IMR-90 (cell line): ENCODE measurements around the gene RIMBP2. TPM values are rescaled to one million over a fixed set of nuclear protein-coding genes. Genes with fewer than 3 reads are reported as not detected.
A peak's percentile ranks its signal among the peaks of the same experiment; 100 is the strongest.

Experiments
- ATAC-seq: fragments of 200-7000 bp; cut with Tn5 transposase; 2 replicates; pipeline ENCODE4 v1.9.1; 2020; ENCODE audit warnings: low read depth, mild to moderate bottlenecking, moderate library complexity
- BruUV-seq: library from RNA; stranded (reverse); fragments of 400-500 nt; replicated peaks from 2 replicates; lab custom pipeline; 2021; lab: Mats Ljungman, UMichigan
- CTCF ChIA-PET: fragments of 300-600 bp; formaldehyde crosslinking; extraction: SDS; loops from one replicate; lab custom pipeline; 2021; ENCODE audit warnings: antibody characterized with exemption; lab: Yijun Ruan, JAX
- POLR2A ChIA-PET: fragments of 300-600 bp; sonication (Branson Sonifier 250); formaldehyde crosslinking; loops from one replicate; lab custom pipeline; 2022; ENCODE audit warnings: antibody characterized with exemption; ENCODE audit not compliant: unreplicated experiment; lab: Charles Lee
- DNase-seq: peaks from one replicate; pipeline ENCODE4 v3.0.0; 2013
- H2AFZ ChIP-seq: replicated peaks from 2 replicates; pipeline ENCODE3; 2013; ENCODE audit warnings: low read length, mild to moderate bottlenecking; ENCODE audit not compliant: poor library complexity
- H2AK5ac ChIP-seq: 2 replicates; pipeline ENCODE4 v1.6.1; 2013; ENCODE audit warnings: low read depth, low read length, inconsistent platforms
- H2AK9ac ChIP-seq: replicated peaks from 2 replicates; pipeline ENCODE3; 2013; ENCODE audit warnings: mild to moderate bottlenecking, low read depth, low read length, moderate library complexity; ENCODE audit not compliant: poor library complexity
- H2BK120ac ChIP-seq: 2 replicates; pipeline ENCODE4 v1.6.1; 2013; ENCODE audit warnings: low read depth, low read length, inconsistent platforms
- H2BK15ac ChIP-seq: 3 replicates; pipeline ENCODE4 v1.6.1; 2013; ENCODE audit warnings: low read depth, low read length, inconsistent platforms
- H2BK20ac ChIP-seq: 2 replicates; pipeline ENCODE4 v1.6.1; 2013; ENCODE audit warnings: low read depth, mild to moderate bottlenecking, inconsistent platforms, low read length, moderate library complexity
- H2BK5ac ChIP-seq: 2 replicates; pipeline ENCODE4 v1.6.1; 2013; ENCODE audit warnings: mild to moderate bottlenecking, low read depth, low read length, inconsistent platforms; ENCODE audit not compliant: poor library complexity, severe bottlenecking
- H3K14ac ChIP-seq: replicated peaks from 2 replicates; pipeline ENCODE4 v1.6.1; 2013; ENCODE audit warnings: low read depth, low read length, inconsistent platforms
- H3K18ac ChIP-seq: 2 replicates; pipeline ENCODE4 v1.6.1; 2013; ENCODE audit warnings: low read depth, low read length, control low read depth
- H3K23ac ChIP-seq: 2 replicates; pipeline ENCODE4 v1.6.1; 2013; ENCODE audit warnings: low read depth, low read length, inconsistent platforms
- H3K27ac ChIP-seq: 2 replicates; pipeline ENCODE4 v1.5.1; 2013; ENCODE audit warnings: mild to moderate bottlenecking, control low read depth, low read length; ENCODE audit not compliant: insufficient read depth
- H3K27me3 ChIP-seq: 2 replicates; pipeline ENCODE4 v1.6.1; 2013; ENCODE audit warnings: low read length; ENCODE audit not compliant: control insufficient read depth, insufficient read depth
- H3K36me3 ChIP-seq: 2 replicates; pipeline ENCODE4 v1.6.1; 2013; ENCODE audit warnings: low read length, mixed read lengths; ENCODE audit not compliant: control insufficient read depth, insufficient read depth
- H3K4ac ChIP-seq: 2 replicates; pipeline ENCODE4 v1.6.1; 2013; ENCODE audit warnings: low read depth, low read length, inconsistent platforms
- H3K4me1 ChIP-seq: 2 replicates; pipeline ENCODE4 v1.6.1; 2013; ENCODE audit warnings: low read length, mixed read lengths; ENCODE audit not compliant: control insufficient read depth, insufficient read depth
- H3K4me2 ChIP-seq: 2 replicates; pipeline ENCODE4 v1.6.1; 2013; ENCODE audit warnings: low read depth, mild to moderate bottlenecking, control low read depth, low read length, moderate library complexity
- H3K4me3 ChIP-seq: 2 replicates; pipeline ENCODE4 v1.5.1; 2013; ENCODE audit warnings: low read depth, mild to moderate bottlenecking, control low read depth, low read length, moderate library complexity; ENCODE audit not compliant: insufficient read depth
- H3K56ac ChIP-seq: 2 replicates; pipeline ENCODE4 v1.6.1; 2013; ENCODE audit warnings: low read length, inconsistent platforms; ENCODE audit not compliant: insufficient read depth; ENCODE audit errors: extremely low read depth
- H3K79me1 ChIP-seq, 2 experiments: 2 replicates each; pipeline ENCODE4 v1.6.1; 2013; ENCODE audit warnings: low read length in 2 of 2, inconsistent platforms in 1 of 2, low read depth in 1 of 2
- H3K9ac ChIP-seq: 2 replicates; pipeline ENCODE4 v1.6.1; 2013; ENCODE audit warnings: low read depth, low read length, control low read depth
- H3K9me1 ChIP-seq: 2 replicates; pipeline ENCODE4 v1.6.1; 2013; ENCODE audit warnings: low read length, inconsistent platforms; ENCODE audit not compliant: insufficient read depth
- H3K9me3 ChIP-seq: 2 replicates; pipeline ENCODE4 v1.6.1; 2013; ENCODE audit warnings: low read length; ENCODE audit not compliant: control insufficient read depth, insufficient read depth
- H4K20me1 ChIP-seq: 2 replicates; pipeline ENCODE4 v1.6.1; 2013; ENCODE audit warnings: low read length, inconsistent platforms; ENCODE audit not compliant: insufficient read depth
- H4K5ac ChIP-seq: 2 replicates; pipeline ENCODE4 v1.6.1; 2013; ENCODE audit warnings: mild to moderate bottlenecking, low read depth, low read length, control low read depth
- H4K8ac ChIP-seq, 2 experiments: 2 replicates each; pipeline ENCODE4 v1.6.1; 2013; ENCODE audit warnings: low read depth in 2 of 2, low read length in 2 of 2, control low read depth in 1 of 2, inconsistent platforms in 1 of 2
- H4K91ac ChIP-seq: 2 replicates; pipeline ENCODE4 v1.6.1; 2013; ENCODE audit warnings: low read depth, low read length, inconsistent platforms; ENCODE audit not compliant: insufficient read depth
- RCOR1 ChIP-seq: IDR thresholded peaks from 2 replicates; pipeline ENCODE4 v1.6.1; 2012; ENCODE audit warnings: mild to moderate bottlenecking, low read length, improper control_type of control experiment; ENCODE audit not compliant: insufficient replicate concordance
- WGBS, 2 experiments: methylation state at CpG; one replicate each; pipeline versions ENCODE4 v1.1.5 to v1.1.7; 2013; ENCODE audit warnings: missing lambda C conversion rate in 2 of 2; ENCODE audit not compliant: insufficient read length in 1 of 2; ENCODE audit errors: extremely low coverage in 2 of 2; 5-methylcytosine and 5-hydroxymethylcytosine counted together
- dilution Hi-C: fragments of 300-500 bp; cut with HindIII; formaldehyde crosslinking; loops from one replicate; pipeline ENCODE4 v1.14.3; 2018; ENCODE audit warnings: low sequenced_read_pairs; ENCODE audit not compliant: unreplicated experiment
- in situ Hi-C: fragments of 300-500 bp; cut with MboI; formaldehyde crosslinking; loops from 3 replicates; pipeline ENCODE4 v1.14.3; 2019; ENCODE audit warnings: low sequenced_read_pairs, inconsistent platforms, mixed read lengths
- intact Hi-C: fragments of 100-400 bp; cut with micrococcal nuclease; formaldehyde crosslinking; loops from 2 replicates; pipeline ENCODE4 v1.10.0; 2022
- polyA plus RNA-seq, 3 experiments: library from polyadenylated mRNA; depleted of rRNA; stranded (reverse); fragments of >200 nt; gene quantifications; 2 replicates each; pipeline ENCODE4 v1.2.3, GENCODE V29; 2012; ENCODE audit warnings: low replicate concordance in 1 of 3
- total RNA-seq: library from RNA; depleted of rRNA; stranded (reverse); fragments of >200 nt; gene quantifications from 2 replicates; pipeline ENCODE4 v1.2.3, GENCODE V29; 2012

RIMBP2 gene
- total and polyA plus RNA-seq, 2 of the 4 experiments (the other 2 are of a cell fraction) = not detected

DNA sequence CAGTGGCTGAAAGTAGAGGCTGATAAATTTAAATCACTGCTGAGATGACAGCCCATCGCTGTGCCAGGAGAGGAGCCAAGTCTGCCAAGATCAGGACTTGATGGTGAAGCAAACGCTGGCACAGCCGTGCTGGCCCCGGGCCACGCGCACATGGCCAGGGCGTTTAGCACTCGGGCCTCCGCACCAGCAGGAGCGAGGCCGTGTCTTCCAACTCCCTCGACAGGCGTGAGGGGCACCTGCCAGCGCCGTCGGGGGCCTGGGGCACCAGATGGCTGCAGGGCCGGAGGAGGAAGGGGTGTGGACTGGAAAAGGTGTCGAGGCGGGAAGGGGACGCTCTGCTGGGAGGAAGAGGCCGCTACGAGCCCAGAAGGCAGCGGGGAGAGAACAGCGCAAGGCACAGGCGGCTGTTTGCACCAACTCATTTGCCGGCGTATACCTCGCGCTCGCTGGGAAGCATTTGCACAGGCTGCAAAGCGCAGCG lies 29.5 kb downstream of the RIMBP2 start:
- TF ChIP-seq RCOR1 = no peak
- Histone ChIP-seq H3K79me1 (no peaks in the 10 kb centered on the region), H2AK9ac (no peak overlapping the region), H4K5ac (no peak overlapping the region), H4K20me1 (no peaks in the 10 kb centered on the region), H3K27me3 (no peaks in the 10 kb centered on the region), H3K23ac (no peak overlapping the region), H3K56ac (no peak overlapping the region), H2BK120ac (no peak overlapping the region), H3K4ac (no peak overlapping the region), H2BK15ac (no peak overlapping the region), H3K4me3 (no peak overlapping the region), H3K9me1 (no peaks in the 10 kb centered on the region), H3K4me2 (no peak overlapping the region), H3K27ac (no peak overlapping the region), H3K9ac (no peak overlapping the region), H2BK20ac (no peak overlapping the region), H4K91ac (no peak overlapping the region), H3K14ac (no peak overlapping the region), H3K9me3 (peaks cover 53% of the 10 kb centered on the region), H3K4me1 (no peaks in the 10 kb centered on the region), H2AFZ (peak overlapping the region; percentile 11), H2AK5ac (no peak overlapping the region), H4K8ac (no peak overlapping the region), H3K36me3 (no peaks in the 10 kb centered on the region), H2BK5ac (no peak overlapping the region), H3K18ac (no peak overlapping the region)
- DNase-seq (no peak), ATAC-seq (no peak)
- in situ Hi-C loops = no loop called here
- ChIA-PET POLR2A (no interaction called here), CTCF (no interaction called here)
- 43% methylated on average over 5 of the region's 32 CpGs; no CpG with 5 or more reads in 1 of the 2 experiments for WGBS, 2 experiments
- BruUV-seq = no TSS peak
- dilution Hi-C loops = no loop called here
- intact Hi-C loops = no loop called here
